Endothelial cell of umbilical vein (primary cell): ENCODE data around the gene ADCY9.

ENCODE experiments used
- EZH2 ChIP-seq: IDR thresholded peaks from 2 replicates; pipeline ENCODE4 v1.6.1; 2012; ENCODE audit warnings: borderline replicate concordance, low read depth, mild to moderate bottlenecking, moderate library complexity, low read length, inconsistent platforms; ENCODE audit not compliant: severe bottlenecking
- GATA2 ChIP-seq: IDR thresholded peaks from 2 replicates; pipeline ENCODE4 v1.7.0; 2011; ENCODE audit warnings: low read depth, mild to moderate bottlenecking, moderate library complexity, mixed read lengths, low read length; ENCODE audit not compliant: insufficient read length, insufficient read depth
- JUN ChIP-seq: IDR thresholded peaks from 2 replicates; pipeline ENCODE4 v1.6.1; 2011; ENCODE audit warnings: borderline replicate concordance, low read depth; ENCODE audit not compliant: insufficient read length, insufficient read depth
- POLR2A ChIP-seq: IDR thresholded peaks from 2 replicates; pipeline ENCODE4 v1.6.1; 2012; ENCODE audit warnings: low read depth, mild to moderate bottlenecking, control low read depth, low read length
- POLR2AphosphoS5 ChIP-seq: IDR thresholded peaks from 2 replicates; pipeline ENCODE4 v1.6.1; 2012; ENCODE audit warnings: low read depth, mild to moderate bottlenecking, control low read depth, low read length, moderate library complexity; ENCODE audit not compliant: insufficient read depth
- TF ChIP-seq, protein P1 (sequence below), 2 donors: IDR thresholded peaks; 1 replicate in 1 of 2; 2 replicates in 1 of 2; pipeline ENCODE4 v1.5.1; 2011; ENCODE audit warnings: low read length in 2 of 2, mild to moderate bottlenecking in 2 of 2, moderate library complexity in 2 of 2, control low read depth in 1 of 2, inconsistent platforms in 1 of 2, low read depth in 1 of 2; ENCODE audit not compliant: insufficient read depth in 1 of 2; ENCODE audit errors: extremely low read depth in 1 of 2
- TF ChIP-seq, protein P2 (sequence below): IDR thresholded peaks from 2 replicates; pipeline ENCODE4 v1.6.1; 2011; ENCODE audit not compliant: insufficient read depth, insufficient read length

DNA sequence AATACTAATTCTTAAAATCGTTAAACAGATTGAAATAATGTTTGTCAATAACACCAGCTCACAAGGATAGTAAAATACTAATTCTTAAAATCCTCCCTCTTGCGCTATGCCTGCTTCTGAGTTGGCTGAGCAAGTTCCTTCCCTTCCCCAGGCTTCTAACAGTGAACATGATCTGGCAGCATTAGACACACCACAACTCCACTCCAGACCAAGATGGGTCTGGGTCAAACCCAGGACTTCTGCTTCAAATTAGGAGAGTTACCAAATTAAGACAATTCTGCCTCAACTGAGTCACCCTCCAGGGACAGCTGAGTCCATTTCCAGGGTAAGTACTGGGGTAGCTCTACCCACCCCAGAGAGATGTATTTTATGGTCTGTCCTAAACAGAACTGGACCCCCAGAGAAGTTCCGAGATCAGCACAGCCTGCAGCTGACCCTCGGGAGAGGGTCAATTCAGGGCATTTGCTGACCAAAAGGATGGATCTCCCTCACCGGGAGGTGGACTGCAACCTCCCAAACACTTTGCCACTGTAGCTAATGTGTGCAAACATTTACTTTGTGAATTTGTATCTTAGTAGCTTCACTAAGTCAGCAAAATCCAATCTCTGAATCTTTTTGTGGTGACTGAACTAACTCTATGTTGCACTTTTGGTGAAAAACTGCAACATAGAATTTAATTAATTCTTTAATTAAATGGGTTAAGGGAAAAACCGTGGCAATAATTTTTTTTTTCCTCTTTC lies 48.8 kb downstream of the ADCY9 start:
- TF ChIP-seq, protein P1, sequence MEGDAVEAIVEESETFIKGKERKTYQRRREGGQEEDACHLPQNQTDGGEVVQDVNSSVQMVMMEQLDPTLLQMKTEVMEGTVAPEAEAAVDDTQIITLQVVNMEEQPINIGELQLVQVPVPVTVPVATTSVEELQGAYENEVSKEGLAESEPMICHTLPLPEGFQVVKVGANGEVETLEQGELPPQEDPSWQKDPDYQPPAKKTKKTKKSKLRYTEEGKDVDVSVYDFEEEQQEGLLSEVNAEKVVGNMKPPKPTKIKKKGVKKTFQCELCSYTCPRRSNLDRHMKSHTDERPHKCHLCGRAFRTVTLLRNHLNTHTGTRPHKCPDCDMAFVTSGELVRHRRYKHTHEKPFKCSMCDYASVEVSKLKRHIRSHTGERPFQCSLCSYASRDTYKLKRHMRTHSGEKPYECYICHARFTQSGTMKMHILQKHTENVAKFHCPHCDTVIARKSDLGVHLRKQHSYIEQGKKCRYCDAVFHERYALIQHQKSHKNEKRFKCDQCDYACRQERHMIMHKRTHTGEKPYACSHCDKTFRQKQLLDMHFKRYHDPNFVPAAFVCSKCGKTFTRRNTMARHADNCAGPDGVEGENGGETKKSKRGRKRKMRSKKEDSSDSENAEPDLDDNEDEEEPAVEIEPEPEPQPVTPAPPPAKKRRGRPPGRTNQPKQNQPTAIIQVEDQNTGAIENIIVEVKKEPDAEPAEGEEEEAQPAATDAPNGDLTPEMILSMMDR (IDR thresholded peaks at IDR 0.05; ENCODE audit: extremely low read depth in 1 of 2, insufficient read depth in 1 of 2, low read depth in 1 of 2, low read length in 2 of 2): no peak
- TF ChIP-seq EZH2 (no peak), POLR2A (no peak), JUN (no peak), POLR2AphosphoS5 (no peak), GATA2 (no peak)
- TF ChIP-seq, protein P2, sequence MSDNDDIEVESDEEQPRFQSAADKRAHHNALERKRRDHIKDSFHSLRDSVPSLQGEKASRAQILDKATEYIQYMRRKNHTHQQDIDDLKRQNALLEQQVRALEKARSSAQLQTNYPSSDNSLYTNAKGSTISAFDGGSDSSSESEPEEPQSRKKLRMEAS: no peak
